Measurements from ENCODE around the gene CYS1.
A peak's percentile ranks its signal among the peaks of the same experiment; 100 is the strongest.

The CYS1 gene

GRCh38 chr2:10047616-10048500, 32.4 kb downstream of the CYS1 start:
- DNase-seq (ENCODE audit: low read depth in 3 of 3): no peak

GRCh38 chr2:10046931-10047330, 33.3 kb downstream of the CYS1 start:
- no peak for DNase-seq (ENCODE audit: low read depth in 3 of 3)

GRCh38 chr2:10045561-10046355, 34.5 kb downstream of the CYS1 start:
- DNase-seq (ENCODE audit: low read depth in 3 of 3): no peak

- DNase-seq (ENCODE audit: low read depth in 3 of 3): peak; percentile 81 to 98 (median 96)
Measured at GRCh38 chr2:10043906-10044601, 36.2 kb downstream of the CYS1 start.

GRCh38 chr2:10043256-10043905, 36.8 kb downstream of the CYS1 start, which contains the start of gene KLF11:
Gene KLF11 (plus strand): TSS chr2:10043550. CDS start chr2:10043717, 167 bp downstream.
- peak; percentile 65 to 73 (median 68) for DNase-seq (ENCODE audit: low read depth in 3 of 3)

- DNase-seq (ENCODE audit: low read depth in 3 of 3): no peak
Measured at GRCh38 chr2:10042301-10043161, 37.7 kb downstream of the CYS1 start.

- no peak for DNase-seq (ENCODE audit: low read depth in 3 of 3)
Measured at GRCh38 chr2:10041711-10042110, 38.5 kb downstream of the CYS1 start.

- no peak for DNase-seq (ENCODE audit: low read depth in 3 of 3)
Measured at GRCh38 chr2:10039658-10040410, 40.4 kb downstream of the CYS1 start.

GRCh38 chr2:10038716-10039115, 41.5 kb downstream of the CYS1 start:
- DNase-seq (ENCODE audit: low read depth in 3 of 3): no peak

- no peak for DNase-seq (ENCODE audit: low read depth in 3 of 3)
Measured at GRCh38 chr2:10038123-10038522, 42.1 kb downstream of the CYS1 start.

GRCh38 chr2:10036095-10036884, 43.9 kb downstream of the CYS1 start:
- DNase-seq (ENCODE audit: low read depth in 3 of 3): no peak

- DNase-seq (ENCODE audit: low read depth in 3 of 3): no peak
Measured at GRCh38 chr2:10035633-10036032, 44.6 kb downstream of the CYS1 start.

GRCh38 chr2:10035053-10035422, 45.2 kb downstream of the CYS1 start:
- DNase-seq (ENCODE audit: low read depth in 3 of 3): no peak

- no peak for DNase-seq (ENCODE audit: low read depth in 3 of 3)
Measured at GRCh38 chr2:10034333-10035052, 45.7 kb downstream of the CYS1 start.

GRCh38 chr2:10033251-10034006, 46.8 kb downstream of the CYS1 start:
- no peak for DNase-seq (ENCODE audit: low read depth in 3 of 3)

GRCh38 chr2:10032746-10033105, 47.5 kb downstream of the CYS1 start:
- no peak for DNase-seq (ENCODE audit: low read depth in 3 of 3)

GRCh38 chr2:10031886-10032745, 48.1 kb downstream of the CYS1 start:
- no peak for DNase-seq (ENCODE audit: low read depth in 3 of 3)
